ENCODE data around the gene IQGAP3.

Gene IQGAP3

GRCh38 chr1:156582388-156583017, 10.1 kb upstream of the IQGAP3 start:
- Histone ChIP-seq H3K27me3 (no peaks in the 10 kb centered on the region), H3K36me3 (no peaks in the 10 kb centered on the region), H3K9me3 (no peaks in the 10 kb centered on the region), H3K27ac (no peak overlapping the region), H3K4me3 (ENCODE audit: low read depth in 1 of 2, low read length in 1 of 2) (no peak overlapping the region), H3K4me1 (ENCODE audit: control insufficient read depth in 1 of 2, insufficient read depth in 1 of 2, low read depth in 1 of 2, low read length in 1 of 2) (no peaks in the 10 kb centered on the region)
- TF ChIP-seq, protein P1, sequence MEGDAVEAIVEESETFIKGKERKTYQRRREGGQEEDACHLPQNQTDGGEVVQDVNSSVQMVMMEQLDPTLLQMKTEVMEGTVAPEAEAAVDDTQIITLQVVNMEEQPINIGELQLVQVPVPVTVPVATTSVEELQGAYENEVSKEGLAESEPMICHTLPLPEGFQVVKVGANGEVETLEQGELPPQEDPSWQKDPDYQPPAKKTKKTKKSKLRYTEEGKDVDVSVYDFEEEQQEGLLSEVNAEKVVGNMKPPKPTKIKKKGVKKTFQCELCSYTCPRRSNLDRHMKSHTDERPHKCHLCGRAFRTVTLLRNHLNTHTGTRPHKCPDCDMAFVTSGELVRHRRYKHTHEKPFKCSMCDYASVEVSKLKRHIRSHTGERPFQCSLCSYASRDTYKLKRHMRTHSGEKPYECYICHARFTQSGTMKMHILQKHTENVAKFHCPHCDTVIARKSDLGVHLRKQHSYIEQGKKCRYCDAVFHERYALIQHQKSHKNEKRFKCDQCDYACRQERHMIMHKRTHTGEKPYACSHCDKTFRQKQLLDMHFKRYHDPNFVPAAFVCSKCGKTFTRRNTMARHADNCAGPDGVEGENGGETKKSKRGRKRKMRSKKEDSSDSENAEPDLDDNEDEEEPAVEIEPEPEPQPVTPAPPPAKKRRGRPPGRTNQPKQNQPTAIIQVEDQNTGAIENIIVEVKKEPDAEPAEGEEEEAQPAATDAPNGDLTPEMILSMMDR (IDR thresholded peaks at IDR 0.05) = no peak

- Histone ChIP-seq H3K27me3 (no peaks in the 10 kb centered on the region), H3K27ac (no peak overlapping the region), H3K4me3 (ENCODE audit: low read depth in 1 of 2, low read length in 1 of 2) (no peak overlapping the region), H3K36me3 (no peaks in the 10 kb centered on the region), H3K9me3 (no peaks in the 10 kb centered on the region), H3K4me1 (ENCODE audit: control insufficient read depth in 1 of 2, insufficient read depth in 1 of 2, low read depth in 1 of 2, low read length in 1 of 2) (no peaks in the 10 kb centered on the region)
- TF ChIP-seq, protein P1 (IDR thresholded peaks at IDR 0.05) = no peak
These were observed 9.5 kb upstream of the IQGAP3 start for GRCh38 chr1:156581661-156582387.

GRCh38 chr1:156579472-156579871, 7.1 kb upstream of the IQGAP3 start, which contains the start of gene TTC24:
Gene TTC24, plus strand, starts transcription at chr1:156579723. Its CDS starts 1,642 bp downstream, at chr1:156581365.
- peaks cover 8% of the 10 kb centered on the region for H3K27me3 ChIP-seq
- H3K4me3 ChIP-seq (ENCODE audit: low read depth in 1 of 2, low read length in 1 of 2) = no peak within 1 kb of the TSS
- TF ChIP-seq, protein P1 (IDR thresholded peaks at IDR 0.05) = no peak
- no peaks in the 10 kb centered on the region for H3K4me1 ChIP-seq (ENCODE audit: control insufficient read depth in 1 of 2, insufficient read depth in 1 of 2, low read depth in 1 of 2, low read length in 1 of 2)
- H3K36me3 ChIP-seq = no peaks in the 10 kb centered on the region
- H3K27ac ChIP-seq = no peak within 1 kb of the TSS
- no peaks in the 10 kb centered on the region for H3K9me3 ChIP-seq

GRCh38 chr1:156578055-156578454, 5.7 kb upstream of the IQGAP3 start:
- no peaks in the 10 kb centered on the region for H3K4me1 ChIP-seq (ENCODE audit: control insufficient read depth in 1 of 2, insufficient read depth in 1 of 2, low read depth in 1 of 2, low read length in 1 of 2)
- no peaks in the 10 kb centered on the region for H3K36me3 ChIP-seq
- no peak overlapping the region for H3K27ac ChIP-seq
- H3K9me3 ChIP-seq = no peaks in the 10 kb centered on the region
- H3K27me3 ChIP-seq = peaks cover 14% of the 10 kb centered on the region
- H3K4me3 ChIP-seq (ENCODE audit: low read depth in 1 of 2, low read length in 1 of 2) = no peak overlapping the region
- TF ChIP-seq, protein P1 (IDR thresholded peaks at IDR 0.05) = no peak

- Histone ChIP-seq H3K27me3 (peaks cover 14% of the 10 kb centered on the region), H3K27ac (no peak overlapping the region), H3K4me3 (ENCODE audit: low read depth in 1 of 2, low read length in 1 of 2) (no peak overlapping the region), H3K9me3 (no peaks in the 10 kb centered on the region), H3K4me1 (ENCODE audit: control insufficient read depth in 1 of 2, insufficient read depth in 1 of 2, low read depth in 1 of 2, low read length in 1 of 2) (peaks cover 2 to 3% of the 10 kb centered on the region in 2 experiments), H3K36me3 (no peaks in the 10 kb centered on the region)
- TF ChIP-seq, protein P1 (IDR thresholded peaks at IDR 0.05) = no peak
These were observed 5.2 kb upstream of the IQGAP3 start for GRCh38 chr1:156577550-156577949.
